Epidermal melanocyte (primary cell): Measurements from ENCODE around the gene ENOX1.
"Not testable (repeated sequence)": the region's sequence is repeated elsewhere in the genome, so short reads cannot be mapped to it uniquely, and the experiment has no call there.

Experiments used
- DNase-seq: peaks from one replicate; pipeline ENCODE4 v3.0.0; 2011; ENCODE audit warnings: low spot score; ENCODE audit not compliant: insufficient read length

Gene ENOX1

DNA sequence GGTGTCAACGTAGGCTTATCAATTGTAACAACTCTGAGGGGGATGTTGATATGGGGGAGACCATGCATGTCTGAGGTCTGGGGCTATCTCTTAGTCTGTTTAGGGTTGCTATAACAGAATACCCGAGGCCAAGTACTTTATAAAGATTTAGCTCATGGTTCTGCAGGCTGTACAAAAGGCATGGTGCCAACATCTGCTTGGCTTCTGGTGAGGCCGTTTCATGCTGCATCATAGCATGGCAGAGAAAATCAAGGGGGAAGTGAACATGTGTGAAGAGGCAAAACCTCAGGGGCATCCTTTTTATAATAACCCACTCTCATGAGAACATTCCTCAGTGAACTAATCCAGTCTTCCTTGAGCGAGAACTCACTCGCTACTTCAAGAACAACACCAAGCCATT lies 353.8 kb downstream of the ENOX1 start:
- DNase-seq, result no peak

- DNase-seq, result no peak
Measured at GRCh38 chr13:43431841-43432240, 354.9 kb downstream of the ENOX1 start.

DNA sequence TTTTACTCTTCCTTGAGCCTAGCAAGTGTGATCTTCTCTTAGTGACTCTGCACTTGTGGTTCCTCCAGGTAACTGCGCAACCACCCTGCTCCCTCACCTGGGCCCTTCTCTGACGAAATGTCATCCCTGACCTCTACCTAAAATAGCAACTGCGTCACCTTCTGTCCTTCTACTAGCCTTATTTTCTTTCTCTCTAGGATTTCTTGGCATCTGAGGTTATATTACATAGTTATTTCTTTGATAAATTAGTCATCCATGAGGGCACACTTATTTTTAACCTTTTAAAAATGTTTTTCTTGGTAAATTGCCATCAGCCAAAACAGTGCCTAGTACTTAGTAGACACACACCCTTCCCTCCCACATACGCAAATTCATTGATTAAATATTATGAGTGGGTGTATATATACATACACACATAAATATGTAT lies 355.5 kb downstream of the ENOX1 start:
- DNase-seq, result no peak

DNA sequence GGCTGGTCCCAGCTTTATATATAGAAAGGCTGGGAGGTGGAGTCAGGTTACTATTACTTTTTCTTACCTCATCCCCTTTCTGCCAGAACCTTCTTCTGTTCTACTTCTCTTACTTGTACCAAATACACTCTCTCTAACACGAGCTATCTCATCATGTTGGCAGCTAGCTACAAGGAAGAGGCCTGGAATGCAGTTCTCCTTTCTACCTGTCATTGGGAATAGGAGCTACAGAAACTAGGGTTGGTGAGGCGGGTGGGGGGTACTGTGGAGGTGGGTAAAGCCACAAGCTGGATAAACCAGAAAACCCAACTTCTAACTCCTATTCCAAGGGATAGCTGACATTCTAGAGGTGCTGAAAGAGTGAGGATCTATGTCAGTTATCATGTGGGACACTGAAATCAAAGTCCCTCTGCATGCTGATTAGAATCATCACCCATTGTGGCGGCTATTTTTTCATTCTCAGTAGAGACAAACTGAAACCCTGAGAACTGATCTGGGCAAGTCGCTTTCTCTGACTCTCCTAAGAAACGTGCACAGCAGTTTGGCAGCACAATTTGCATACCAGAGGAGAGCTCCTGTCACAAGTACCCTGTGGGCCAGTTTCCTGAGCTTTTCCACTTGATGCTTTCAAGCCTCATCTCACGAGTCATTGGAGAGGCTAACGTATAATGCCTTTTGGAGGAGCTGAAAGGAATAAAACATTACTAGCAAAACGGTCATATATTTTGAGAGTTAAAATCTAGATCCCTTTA lies 358.1 kb downstream of the ENOX1 start:
- DNase-seq, result no peak

DNA sequence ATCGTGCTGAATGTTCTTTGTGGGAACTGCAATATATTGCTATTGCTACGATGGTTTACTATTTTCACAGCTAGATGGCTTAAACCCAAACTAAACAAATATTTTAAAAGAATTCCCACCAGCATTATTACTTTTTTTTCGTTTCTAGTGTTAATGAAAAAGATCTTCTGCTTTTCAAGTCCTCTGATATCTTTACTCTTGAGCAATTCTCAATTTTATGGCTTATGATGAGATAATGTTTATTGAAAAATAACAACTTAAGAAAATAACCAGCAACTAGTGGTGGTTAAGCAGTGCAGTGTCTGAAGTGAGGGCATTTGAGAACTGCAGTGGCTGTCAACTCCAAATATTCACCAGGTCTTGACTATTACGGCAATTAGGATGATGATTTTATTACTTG lies 360.4 kb downstream of the ENOX1 start:
- no peak for DNase-seq

DNA sequence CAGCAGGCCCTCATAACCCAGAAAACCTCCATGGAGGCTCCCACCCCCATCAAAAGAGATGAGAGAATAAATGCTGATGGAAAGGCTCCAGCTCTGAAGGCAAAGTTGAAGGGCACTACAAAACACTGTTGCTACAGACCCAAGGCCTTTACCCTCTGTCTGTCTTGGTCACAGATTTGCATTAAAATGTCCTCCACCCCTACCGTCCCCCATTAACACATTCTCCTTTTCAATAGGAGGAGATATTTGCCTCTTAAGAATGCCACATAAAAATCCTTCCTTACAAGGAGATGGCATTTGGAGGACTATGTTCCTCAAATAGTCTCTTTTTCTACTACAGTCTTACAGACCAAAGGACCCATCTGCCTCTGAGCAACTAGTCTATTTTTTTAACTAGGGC lies 361.5 kb downstream of the ENOX1 start:
- DNase-seq, result no peak

GRCh38 chr13:43424412-43424811 lies 362.4 kb downstream of the ENOX1 start:
- no peak for DNase-seq

GRCh38 chr13:43422116-43422515 lies 364.7 kb downstream of the ENOX1 start:
- no peak for DNase-seq

GRCh38 chr13:43416842-43417241 lies 369.9 kb downstream of the ENOX1 start:
- DNase-seq, result not testable (repeated sequence)

GRCh38 chr13:43416408-43416807 lies 370.4 kb downstream of the ENOX1 start:
- DNase-seq, result not testable (repeated sequence)

DNA sequence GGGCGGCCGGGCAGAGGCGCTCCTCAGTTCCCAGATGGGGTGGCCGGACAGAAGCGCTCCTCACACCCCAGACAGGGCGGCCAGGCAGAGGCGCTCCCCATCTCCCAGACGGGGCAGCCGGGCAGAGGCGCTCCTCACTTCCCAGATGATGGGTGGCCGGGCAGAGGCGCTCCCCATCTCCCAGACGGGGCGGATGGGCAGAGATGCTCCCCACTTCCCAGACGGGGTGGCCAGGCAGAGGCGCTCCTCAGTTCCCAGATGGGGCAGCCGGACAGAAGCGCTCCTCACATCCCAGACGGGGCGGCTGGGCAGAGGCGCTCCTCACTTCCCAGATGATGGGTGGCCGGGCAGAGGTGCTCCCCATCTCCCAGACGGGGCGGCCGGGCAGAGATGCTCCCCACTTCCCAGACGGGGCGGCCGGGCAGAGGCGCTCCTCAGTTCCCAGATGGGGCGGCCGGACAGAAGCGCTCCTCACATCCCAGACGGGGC lies 370.8 kb downstream of the ENOX1 start:
- not testable (repeated sequence) for DNase-seq

GRCh38 chr13:43414111-43414510 lies 372.7 kb downstream of the ENOX1 start:
- DNase-seq, result no peak

DNA sequence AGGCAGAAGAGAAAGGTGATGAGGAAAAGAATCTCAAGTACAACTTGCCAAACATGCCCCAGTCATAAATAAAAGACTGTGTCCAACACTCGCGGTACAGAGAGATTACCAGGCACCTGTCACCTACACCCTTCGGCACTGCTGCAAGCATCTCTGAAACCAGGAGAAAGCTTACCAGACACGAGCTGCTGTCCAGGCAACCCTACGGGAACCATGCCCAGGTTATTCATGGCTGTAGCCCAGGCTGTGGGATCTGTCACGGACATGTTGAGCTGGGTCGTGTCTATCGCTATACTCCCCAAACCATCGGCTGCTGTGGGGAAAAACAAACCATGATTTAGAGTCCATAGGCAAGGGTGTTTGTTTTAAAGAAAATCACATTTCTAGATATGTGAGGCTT lies 375.0 kb downstream of the ENOX1 start:
- no peak for DNase-seq

GRCh38 chr13:43411211-43411610 lies 375.6 kb downstream of the ENOX1 start:
- peak; percentile 36 for DNase-seq

- no peak for DNase-seq
Measured at GRCh38 chr13:43408274-43408673, 378.5 kb downstream of the ENOX1 start.

DNA sequence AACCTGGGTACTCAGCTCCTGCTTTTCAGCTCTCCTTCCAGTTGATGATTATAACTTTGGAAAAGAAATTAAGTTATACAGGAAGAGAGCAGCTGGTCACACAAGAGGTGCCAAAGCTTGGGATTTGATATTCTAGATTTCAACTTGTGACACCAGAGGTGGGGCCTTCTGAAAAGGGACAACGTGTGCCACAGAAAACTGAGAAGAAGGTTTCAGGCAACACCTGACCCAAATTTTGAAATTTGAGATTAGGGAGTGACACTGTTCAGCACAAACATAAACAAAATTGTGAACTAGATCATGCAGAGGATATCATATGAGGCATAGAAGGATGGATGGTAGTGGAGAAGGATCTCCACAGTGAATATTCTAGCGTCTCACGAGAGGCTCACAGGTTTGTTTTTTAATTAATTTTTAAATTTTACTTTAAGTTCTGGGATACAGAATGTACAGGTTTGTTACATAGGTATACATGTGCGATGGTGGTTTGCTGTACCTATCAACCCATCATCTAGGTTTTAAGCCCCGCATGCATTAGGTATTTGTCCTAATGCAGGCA lies 379.7 kb downstream of the ENOX1 start:
- DNase-seq, result no peak

DNA sequence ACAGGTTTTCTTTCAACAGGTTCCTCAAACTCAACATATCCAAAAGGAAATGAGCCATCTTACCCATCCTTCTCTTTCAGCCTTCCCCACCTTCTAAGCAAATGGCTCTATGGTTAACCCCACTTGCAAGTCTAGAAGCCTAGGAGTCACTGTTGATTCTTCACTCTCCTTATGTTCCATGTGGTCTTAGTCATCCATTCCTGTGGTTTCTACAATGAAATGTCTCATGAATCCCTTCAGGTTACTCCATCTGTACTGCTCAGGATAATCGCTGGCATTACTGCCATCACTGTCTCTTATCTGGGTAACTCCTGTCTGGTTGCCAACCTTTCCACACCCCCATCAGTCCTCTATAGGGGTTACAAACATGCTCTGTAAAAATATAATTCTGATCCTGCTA lies 381.3 kb downstream of the ENOX1 start:
- DNase-seq, result no peak

DNA sequence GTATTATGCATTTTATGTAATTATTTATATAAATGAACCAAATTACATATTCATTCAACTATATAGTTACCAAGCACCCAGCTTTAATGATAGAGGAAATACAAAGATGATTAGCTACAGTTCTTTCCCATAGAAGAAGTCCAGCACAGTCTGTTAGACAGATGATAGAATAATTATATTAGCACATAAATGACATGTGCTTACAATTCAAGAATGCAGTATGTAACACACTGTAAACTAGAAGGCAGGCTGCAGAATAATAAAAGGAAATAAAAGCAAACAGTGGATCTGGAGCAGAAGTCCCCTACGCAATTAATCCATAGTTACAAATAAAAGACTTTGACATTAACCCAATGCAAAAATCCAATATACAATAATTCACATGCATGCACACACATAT lies 384.4 kb downstream of the ENOX1 start:
- DNase-seq, result no peak

DNA sequence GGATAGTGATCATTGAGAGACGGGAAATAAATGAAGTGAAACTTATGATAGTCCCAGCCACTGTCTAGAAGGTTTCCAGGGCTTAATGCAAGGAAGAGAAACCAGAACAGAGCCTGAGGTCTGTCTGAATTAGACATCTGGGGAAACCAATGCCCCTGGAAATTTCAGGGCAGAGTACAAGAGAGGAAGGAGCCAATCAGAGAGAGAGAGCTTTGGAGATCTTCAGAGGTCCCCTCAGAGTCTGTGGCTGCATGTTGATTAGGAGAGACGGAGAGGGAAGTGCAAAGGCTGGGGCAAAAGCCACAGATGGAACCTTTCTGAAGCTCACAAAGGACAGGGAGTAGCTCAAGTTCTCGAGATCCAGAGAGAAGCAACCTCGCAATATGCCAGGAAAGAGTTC lies 385.4 kb downstream of the ENOX1 start:
- no peak for DNase-seq

- DNase-seq, result no peak
Measured at GRCh38 chr13:43397111-43397510, 389.7 kb downstream of the ENOX1 start.

DNA sequence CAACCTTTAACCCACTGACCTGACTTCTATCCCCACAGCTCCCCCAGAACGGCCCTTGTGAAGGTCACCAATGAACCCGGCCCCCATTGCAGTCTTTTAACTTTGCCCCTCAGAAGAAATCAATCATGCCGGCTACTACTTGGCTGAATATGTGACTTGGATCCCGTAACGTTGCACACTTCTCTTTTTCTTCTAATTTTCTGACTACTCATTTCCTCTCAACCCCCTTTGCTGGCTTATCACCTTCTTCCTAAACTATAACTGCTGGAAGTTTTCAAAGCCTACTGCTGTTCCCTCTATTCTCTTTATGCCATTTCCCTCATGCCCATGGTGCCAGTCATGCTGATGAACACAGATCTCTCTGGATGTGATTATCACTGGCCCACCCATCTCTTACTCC lies 395.7 kb downstream of the ENOX1 start:
- no peak for DNase-seq

DNA sequence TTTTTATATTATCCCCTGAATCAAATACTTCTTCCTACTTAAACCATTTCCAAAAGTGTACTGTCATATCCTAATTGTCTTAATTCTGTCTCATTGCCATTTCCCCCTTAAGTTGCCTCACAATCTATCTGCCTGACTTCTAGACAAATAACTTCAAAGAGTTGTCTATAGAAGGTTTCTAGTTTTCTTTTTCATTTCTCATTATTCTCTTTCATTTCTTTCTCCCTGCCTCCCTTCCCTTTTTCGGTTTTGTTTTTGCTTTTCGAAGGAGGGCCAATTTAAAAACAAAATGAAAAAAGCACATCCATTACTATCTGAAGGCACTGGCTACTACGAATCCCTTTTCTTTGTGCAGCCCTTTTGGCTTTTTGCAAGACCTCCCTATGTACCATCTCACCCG lies 396.2 kb downstream of the ENOX1 start:
- DNase-seq, result no peak

DNA sequence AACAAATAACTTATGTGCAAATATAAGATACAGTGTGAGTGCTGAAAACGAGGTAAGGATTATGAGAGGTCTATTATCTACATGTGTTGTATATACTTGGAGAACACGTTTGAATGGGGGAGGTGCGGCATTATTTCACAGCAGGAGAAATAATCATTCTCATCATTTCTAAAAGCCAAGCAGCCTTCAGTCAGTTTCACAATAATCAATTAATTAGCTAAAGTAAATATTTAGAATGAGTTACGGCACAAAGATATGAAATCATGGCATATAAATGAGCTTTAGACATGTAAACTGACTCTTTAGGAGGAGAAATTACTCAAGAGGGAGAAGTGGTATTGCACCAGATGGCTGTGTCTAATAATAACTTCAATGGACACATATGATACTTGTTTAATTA lies 396.8 kb downstream of the ENOX1 start:
- DNase-seq, result no peak
